Gastrocnemius medialis (tissue), 4 donors: Measurements from ENCODE around the gene PLA2G4D. TPM values are rescaled to one million over a fixed set of nuclear protein-coding genes. Genes with fewer than 3 reads are reported as not detected.

ENCODE experiments used
- ATAC-seq, 2 donors: fragments of 150-250 bp; one replicate each; pipeline ENCODE4 v1.9.1; 2016
- DNase-seq, 2 donors: peaks; one replicate each; pipeline ENCODE4 v3.0.0-alpha.2; 2019
- H3K27ac ChIP-seq, 4 donors: fragments of 200-600 bp; sonication (generic); 1 replicate in 1 of 4; 2 replicates in 3 of 4; pipeline ENCODE4 v1.5.1; 2016 to 2018; ENCODE audit warnings: mild to moderate bottlenecking in 2 of 4, moderate library complexity in 1 of 4
- H3K27me3 ChIP-seq, 3 donors: fragments of 200-600 bp; sonication (generic) in 2 of 3; 1 replicate in 1 of 3; 2 replicates in 2 of 3; pipeline versions ENCODE4 v1.5.1 to v1.6.0; 2016 to 2019; ENCODE audit warnings: mild to moderate bottlenecking in 1 of 3, moderate library complexity in 1 of 3
- H3K36me3 ChIP-seq, 2 donors: fragments of 200-600 bp; sonication (generic) in 1 of 2; one replicate each; pipeline ENCODE4 v1.5.1; 2017 to 2018
- H3K4me1 ChIP-seq, 2 donors: fragments of 200-600 bp; sonication (generic) in 1 of 2; one replicate each; pipeline ENCODE4 v1.5.1; 2016 to 2017; ENCODE audit warnings: mild to moderate bottlenecking in 2 of 2
- H3K4me3 ChIP-seq, 4 donors: fragments of 200-600 bp; sonication (generic) in 3 of 4; 1 replicate in 1 of 4; 2 replicates in 3 of 4; pipeline ENCODE4 v1.5.1; 2016 to 2019; ENCODE audit warnings: mild to moderate bottlenecking in 2 of 4
- H3K9me3 ChIP-seq, 3 donors: fragments of 200-600 bp; sonication (generic) in 2 of 3; 1 replicate in 1 of 3; 2 replicates in 2 of 3; pipeline ENCODE4 v1.5.1; 2016 to 2019
- CTCF ChIP-seq, 5 experiments: fragments of 450-650 bp in 3 of 5; fragments of 200-600 bp in 2 of 5; sonication (generic) in 2 of 5; IDR thresholded peaks in 4 of 5; conservative IDR thresholded peaks in 1 of 5; 1 replicate in 4 of 5; 2 replicates in 1 of 5; pipeline ENCODE4 v1.5.1; 2016 to 2019; ENCODE audit warnings: antibody characterized with exemption in 5 of 5, mild to moderate bottlenecking in 3 of 5, moderate library complexity in 3 of 5
- POLR2A ChIP-seq, 2 donors: fragments of 450-650 bp; IDR thresholded peaks; one replicate each; pipeline ENCODE4 v1.6.1; 2017; ENCODE audit warnings: antibody characterized with exemption in 2 of 2, mild to moderate bottlenecking in 2 of 2, moderate library complexity in 2 of 2
- in situ Hi-C, 4 donors: fragments of 200-750 bp; cut with MboI; loops; one replicate each; pipeline versions ENCODE4 v1.15.0 to v1.8.0; 2017; ENCODE audit warnings: low sequenced_read_pairs in 4 of 4
- intact Hi-C: fragments of 100-400 bp; cut with DNase I; formaldehyde crosslinking; loops from one replicate; pipeline ENCODE4 v1.15.1; 2023; ENCODE audit warnings: low total_unique reads
- total RNA-seq, 4 donors: library from RNA; depleted of rRNA; stranded (reverse); fragments of >200 nt; gene quantifications; one replicate each; pipeline versions ENCODE4 v1.1.0 to v1.2.3, GENCODE V29; 2016

The PLA2G4D gene
- total RNA-seq, 4 donors from 2014 or later = 0.10 TPM; not detected in 3

DNA sequence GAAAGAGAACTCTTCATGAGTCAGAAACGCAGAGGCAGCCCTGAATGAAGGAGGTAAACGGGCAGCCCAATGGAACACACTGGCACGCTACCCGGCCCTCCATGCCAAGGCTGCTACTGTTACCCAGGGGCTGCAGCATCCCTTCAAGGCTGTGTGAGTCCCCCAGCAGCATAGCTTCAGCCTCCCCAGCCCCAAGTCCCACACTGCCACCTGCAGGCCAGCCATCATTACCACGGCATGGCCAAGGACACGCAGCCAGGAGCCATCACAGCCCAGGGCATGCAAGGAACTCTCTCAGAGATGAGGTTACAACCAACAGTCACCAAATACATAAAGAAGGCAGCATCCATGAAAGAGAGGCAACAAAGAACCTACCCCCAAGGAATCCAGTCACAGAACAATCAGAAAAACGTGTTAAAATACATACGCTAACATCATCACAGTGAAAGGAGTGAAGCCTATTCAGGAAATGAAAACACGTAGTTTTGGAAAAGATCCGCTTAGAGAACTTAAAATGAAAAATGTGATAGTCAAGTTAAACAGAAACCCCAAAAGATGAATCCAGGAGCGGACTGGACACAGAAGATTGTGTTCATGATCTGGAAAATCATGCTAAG, 39.6 kb upstream of the PLA2G4D start:
- Histone ChIP-seq H3K27me3 (no peaks in the 10 kb centered on the region), H3K4me1 (no peaks in the 10 kb centered on the region), H3K36me3 (no peaks in the 10 kb centered on the region), H3K9me3 (no peaks in the 10 kb centered on the region), H3K4me3 (no peak overlapping the region), H3K27ac (no peak overlapping the region)
- DNase-seq (no peak), ATAC-seq (peak in 1 of 2 donors; percentile 52)
- intact Hi-C loops = loop anchor here (2.0 to 5.0 kb wide), 3 partner anchors 47 to 147 kb away; no protein-coding TSS in a partner anchor
- no peak for TF ChIP-seq POLR2A (IDR thresholded peaks at IDR 0.05)
- peak in 3 of 5 experiments; percentile 51 to 68 (median 57) for TF ChIP-seq CTCF (IDR thresholded peaks at IDR 0.05 in 4 of 5, conservative IDR thresholded peaks at IDR 0.05 in 1 of 5)
- in situ Hi-C loops = no loop called here

DNA sequence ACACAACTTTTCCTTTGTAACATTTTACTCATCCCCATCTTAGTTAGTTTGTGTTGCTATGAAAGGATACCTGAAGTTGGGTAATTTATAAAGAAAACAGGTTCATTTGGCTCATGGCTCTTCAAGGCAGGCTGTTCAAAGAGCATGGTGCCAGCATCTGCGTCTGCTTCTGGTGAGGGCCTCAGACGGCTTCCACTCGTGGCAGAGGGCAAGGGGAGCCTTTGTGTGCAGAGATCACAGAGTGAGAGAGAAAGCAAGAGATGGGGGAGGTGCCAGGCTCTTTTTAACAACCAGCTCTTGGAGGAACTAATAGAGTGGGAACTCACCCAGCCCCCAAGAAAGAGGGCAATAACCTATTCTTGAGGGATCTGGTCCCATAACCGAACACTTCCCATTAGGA, 39.0 kb upstream of the PLA2G4D start:
- ATAC-seq = no peak
- Histone ChIP-seq H3K27me3 (no peaks in the 10 kb centered on the region), H3K36me3 (no peaks in the 10 kb centered on the region), H3K9me3 (no peaks in the 10 kb centered on the region), H3K4me1 (no peaks in the 10 kb centered on the region), H3K27ac (no peak overlapping the region), H3K4me3 (no peak overlapping the region)
- no peak for DNase-seq
- no peak for TF ChIP-seq POLR2A (IDR thresholded peaks at IDR 0.05)
- no peak for TF ChIP-seq CTCF (IDR thresholded peaks at IDR 0.05 in 4 of 5, conservative IDR thresholded peaks at IDR 0.05 in 1 of 5)
- intact Hi-C loops (loop anchor here (2.0 to 5.0 kb wide), 3 partner anchors 46 to 146 kb away; no protein-coding TSS in a partner anchor), in situ Hi-C loops (no loop called here)

DNA sequence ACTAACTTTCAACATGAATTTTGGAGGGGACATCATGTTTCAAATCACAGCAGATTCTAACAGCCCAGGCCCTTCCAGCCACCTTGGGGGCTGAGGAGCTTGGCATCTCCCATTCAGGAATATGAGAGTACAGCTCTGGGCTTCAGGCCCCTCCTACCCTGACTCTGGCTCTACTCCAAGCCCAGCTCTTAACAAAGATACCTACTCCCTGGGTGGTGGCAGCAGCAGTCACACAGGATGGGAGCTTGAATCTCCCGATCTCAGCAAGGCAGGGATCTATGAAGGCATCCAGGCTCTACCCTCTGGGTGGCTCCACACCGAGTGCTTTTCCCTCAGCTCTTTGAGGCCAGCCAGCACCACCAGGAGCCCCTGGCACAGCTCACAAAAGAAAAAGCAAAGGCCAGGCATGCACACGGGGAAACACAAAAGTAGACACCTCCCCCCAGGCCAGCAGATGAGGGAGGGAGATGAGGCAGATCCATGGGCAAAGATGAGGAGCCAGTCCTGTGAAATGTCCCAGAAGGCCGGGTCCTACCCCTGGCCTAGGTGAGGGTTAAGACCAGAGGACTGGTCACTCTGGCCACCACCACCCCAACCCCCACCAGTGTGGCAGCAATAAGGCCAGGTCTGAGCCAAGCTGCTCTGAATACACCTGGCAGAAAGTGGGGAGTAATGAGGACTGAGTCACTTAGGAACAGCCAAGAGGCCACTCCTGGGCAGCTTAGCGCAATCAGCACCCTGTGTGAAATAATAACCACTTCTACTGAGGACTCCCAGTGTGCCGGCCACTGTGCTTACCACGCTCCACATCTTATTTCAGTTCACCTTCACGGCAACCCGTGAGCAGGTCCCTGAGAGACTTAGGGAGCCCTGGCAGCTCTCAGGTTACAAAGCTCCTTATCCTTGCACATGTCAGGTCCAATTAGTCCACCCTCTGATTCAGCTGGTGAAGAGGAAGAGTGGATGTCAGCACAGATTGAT, 37.8 kb upstream of the PLA2G4D start:
- intact Hi-C loops = loop anchor here (2.0 to 5.0 kb wide), 3 partner anchors 45 to 145 kb away; no protein-coding TSS in a partner anchor

DNA sequence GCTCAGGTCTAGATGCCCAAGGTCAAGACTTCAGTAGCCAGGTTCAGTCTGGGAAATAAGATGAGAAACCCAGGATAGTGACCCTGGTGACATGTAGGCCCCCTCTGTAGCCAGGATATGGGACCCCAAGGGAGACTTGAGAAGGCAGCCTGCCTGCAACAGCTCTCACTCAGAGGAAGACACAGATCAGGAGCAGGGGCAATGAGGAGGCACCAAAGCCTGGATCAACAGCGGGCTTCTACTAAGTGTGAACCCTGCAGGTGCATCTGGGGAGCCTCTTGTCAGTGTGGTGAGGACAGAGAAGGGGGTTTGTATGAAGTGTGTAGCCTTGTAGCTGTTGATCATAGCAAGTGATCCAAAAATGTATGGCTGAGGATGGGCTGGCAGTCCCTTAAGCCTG, 36.6 kb upstream of the PLA2G4D start:
- ATAC-seq = no peak
- intact Hi-C loops = loop anchor here (5.0 kb wide), 2 partner anchors 44 to 144 kb away; no protein-coding TSS in a partner anchor
- no peak for DNase-seq
- Histone ChIP-seq H3K27me3 (no peaks in the 10 kb centered on the region), H3K4me3 (no peak overlapping the region), H3K4me1 (no peaks in the 10 kb centered on the region), H3K27ac (no peak overlapping the region), H3K36me3 (no peaks in the 10 kb centered on the region), H3K9me3 (no peaks in the 10 kb centered on the region)
- in situ Hi-C loops = no loop called here
- no peak for TF ChIP-seq CTCF (IDR thresholded peaks at IDR 0.05 in 4 of 5, conservative IDR thresholded peaks at IDR 0.05 in 1 of 5)
- TF ChIP-seq POLR2A (IDR thresholded peaks at IDR 0.05) = no peak

More for the DNA sequence above, 37.8 kb upstream of the PLA2G4D start:
- in situ Hi-C loops = no loop called here
- Histone ChIP-seq H3K9me3 (no peaks in the 10 kb centered on the region), H3K4me1 (no peaks in the 10 kb centered on the region), H3K27me3 (no peaks in the 10 kb centered on the region), H3K36me3 (no peaks in the 10 kb centered on the region), H3K27ac (no peak overlapping the region), H3K4me3 (no peak overlapping the region)
- peak; percentile 44 to 58 for ATAC-seq
- DNase-seq = no peak
- TF ChIP-seq POLR2A (IDR thresholded peaks at IDR 0.05) = no peak
- no peak for TF ChIP-seq CTCF (IDR thresholded peaks at IDR 0.05 in 4 of 5, conservative IDR thresholded peaks at IDR 0.05 in 1 of 5)
